ENCODE data around the gene PRELID3B.

GRCh38 chr20:58998656-58999055 is 43.9 kb downstream of the PRELID3B start:
- no peak for TF ChIP-seq CTCF (IDR thresholded peaks at IDR 0.05; ENCODE audit: low read depth, low read length)
- no peak for TF ChIP-seq EZH2phosphoT487 (IDR thresholded peaks at IDR 0.05; ENCODE audit: low read depth)

Measured in OCI-LY3 (cell line).